HL-60 (cell line): ENCODE results near the gene PDE4A.

Source experiments
- DNase-seq, 2 experiments: peaks; one replicate each; pipeline ENCODE4 v3.0.0-alpha.2; 2010 to 2020; ENCODE audit warnings: low read depth in 1 of 2, low spot score in 1 of 2
- H3K27ac ChIP-seq: fragments of 250-450 bp; sonication (Bioruptor Pico); replicated peaks from 2 replicates; pipeline ENCODE4 v1.5.1; 2020; ENCODE audit warnings: mild to moderate bottlenecking, moderate library complexity
- H3K27me3 ChIP-seq: fragments of 250-450 bp; sonication (Bioruptor Pico); 2 replicates; pipeline ENCODE4 v1.5.1; 2021; ENCODE audit warnings: mild to moderate bottlenecking, moderate library complexity; ENCODE audit not compliant: insufficient read depth, poor library complexity, severe bottlenecking
- H3K4me3 ChIP-seq: replicated peaks from 2 replicates; pipeline ENCODE4 v1.5.1; 2011; ENCODE audit warnings: mild to moderate bottlenecking, control low read depth, low read length; ENCODE audit not compliant: insufficient read depth
- GABPA ChIP-seq: IDR thresholded peaks from 2 replicates; pipeline ENCODE4 v1.6.1; 2012; ENCODE audit warnings: low read depth
- POLR2AphosphoS5 ChIP-seq: IDR thresholded peaks from 2 replicates; pipeline ENCODE4 v1.6.1; 2012; ENCODE audit warnings: low read depth
- SPI1 ChIP-seq: IDR thresholded peaks from 2 replicates; pipeline ENCODE4 v1.6.1; 2012; ENCODE audit warnings: low read depth, mild to moderate bottlenecking, borderline replicate concordance
- TF ChIP-seq, protein P1 (sequence below): IDR thresholded peaks from one replicate; pipeline ENCODE4 v1.5.1; 2011; ENCODE audit warnings: low read length, control low read depth, inconsistent platforms; ENCODE audit not compliant: insufficient read depth
- TF ChIP-seq, protein P2 (sequence below): IDR thresholded peaks from 2 replicates; pipeline ENCODE4 v1.6.1; 2012; ENCODE audit warnings: low read depth; ENCODE audit not compliant: insufficient replicate concordance

Gene PDE4A

DNA sequence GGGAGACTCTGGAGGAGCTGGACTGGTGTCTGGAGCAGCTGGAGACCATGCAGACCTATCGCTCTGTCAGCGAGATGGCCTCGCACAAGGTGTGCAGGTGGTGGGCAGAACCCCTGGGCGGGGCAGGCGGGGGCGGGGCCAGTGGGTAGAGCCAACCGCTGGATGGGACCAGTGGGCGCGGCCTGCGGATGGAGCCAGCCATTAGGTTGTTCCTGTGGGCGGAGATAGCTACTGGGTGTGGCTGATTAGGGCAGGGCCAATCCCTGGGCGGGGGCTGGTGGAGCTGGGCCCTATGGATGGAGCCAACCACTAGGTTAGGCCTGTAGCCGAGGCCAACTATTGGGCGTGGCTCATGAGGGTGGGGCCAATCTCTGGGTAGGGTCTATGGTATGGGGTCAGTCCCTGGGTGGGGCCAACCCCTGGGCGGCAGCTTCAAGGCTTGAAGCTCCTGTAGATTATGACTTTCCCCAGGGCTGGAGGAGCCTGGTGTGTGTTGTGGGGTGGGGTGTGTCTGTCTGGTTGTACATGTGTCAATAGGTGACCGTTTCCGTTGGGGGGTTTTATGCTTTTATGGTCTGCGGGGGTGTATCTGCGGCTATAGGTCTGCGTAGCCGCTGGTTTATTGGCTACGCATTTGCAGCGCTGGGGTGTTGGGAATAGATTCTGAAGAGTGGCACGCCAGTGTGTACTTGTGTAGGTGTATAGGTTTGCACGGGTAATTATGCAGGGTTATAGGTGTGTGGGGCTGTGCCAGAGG, 30.7 kb downstream of the PDE4A start:
- no peak overlapping the region for H3K4me3 ChIP-seq
- H3K27me3 ChIP-seq, result peaks cover 11% of the 10 kb centered on the region
- H3K27ac ChIP-seq, result no peak overlapping the region
- DNase-seq, result no peak
- TF ChIP-seq, protein P1, sequence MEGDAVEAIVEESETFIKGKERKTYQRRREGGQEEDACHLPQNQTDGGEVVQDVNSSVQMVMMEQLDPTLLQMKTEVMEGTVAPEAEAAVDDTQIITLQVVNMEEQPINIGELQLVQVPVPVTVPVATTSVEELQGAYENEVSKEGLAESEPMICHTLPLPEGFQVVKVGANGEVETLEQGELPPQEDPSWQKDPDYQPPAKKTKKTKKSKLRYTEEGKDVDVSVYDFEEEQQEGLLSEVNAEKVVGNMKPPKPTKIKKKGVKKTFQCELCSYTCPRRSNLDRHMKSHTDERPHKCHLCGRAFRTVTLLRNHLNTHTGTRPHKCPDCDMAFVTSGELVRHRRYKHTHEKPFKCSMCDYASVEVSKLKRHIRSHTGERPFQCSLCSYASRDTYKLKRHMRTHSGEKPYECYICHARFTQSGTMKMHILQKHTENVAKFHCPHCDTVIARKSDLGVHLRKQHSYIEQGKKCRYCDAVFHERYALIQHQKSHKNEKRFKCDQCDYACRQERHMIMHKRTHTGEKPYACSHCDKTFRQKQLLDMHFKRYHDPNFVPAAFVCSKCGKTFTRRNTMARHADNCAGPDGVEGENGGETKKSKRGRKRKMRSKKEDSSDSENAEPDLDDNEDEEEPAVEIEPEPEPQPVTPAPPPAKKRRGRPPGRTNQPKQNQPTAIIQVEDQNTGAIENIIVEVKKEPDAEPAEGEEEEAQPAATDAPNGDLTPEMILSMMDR, result no peak
- TF ChIP-seq GABPA, result no peak
- TF ChIP-seq SPI1, result no peak
- TF ChIP-seq, protein P2, sequence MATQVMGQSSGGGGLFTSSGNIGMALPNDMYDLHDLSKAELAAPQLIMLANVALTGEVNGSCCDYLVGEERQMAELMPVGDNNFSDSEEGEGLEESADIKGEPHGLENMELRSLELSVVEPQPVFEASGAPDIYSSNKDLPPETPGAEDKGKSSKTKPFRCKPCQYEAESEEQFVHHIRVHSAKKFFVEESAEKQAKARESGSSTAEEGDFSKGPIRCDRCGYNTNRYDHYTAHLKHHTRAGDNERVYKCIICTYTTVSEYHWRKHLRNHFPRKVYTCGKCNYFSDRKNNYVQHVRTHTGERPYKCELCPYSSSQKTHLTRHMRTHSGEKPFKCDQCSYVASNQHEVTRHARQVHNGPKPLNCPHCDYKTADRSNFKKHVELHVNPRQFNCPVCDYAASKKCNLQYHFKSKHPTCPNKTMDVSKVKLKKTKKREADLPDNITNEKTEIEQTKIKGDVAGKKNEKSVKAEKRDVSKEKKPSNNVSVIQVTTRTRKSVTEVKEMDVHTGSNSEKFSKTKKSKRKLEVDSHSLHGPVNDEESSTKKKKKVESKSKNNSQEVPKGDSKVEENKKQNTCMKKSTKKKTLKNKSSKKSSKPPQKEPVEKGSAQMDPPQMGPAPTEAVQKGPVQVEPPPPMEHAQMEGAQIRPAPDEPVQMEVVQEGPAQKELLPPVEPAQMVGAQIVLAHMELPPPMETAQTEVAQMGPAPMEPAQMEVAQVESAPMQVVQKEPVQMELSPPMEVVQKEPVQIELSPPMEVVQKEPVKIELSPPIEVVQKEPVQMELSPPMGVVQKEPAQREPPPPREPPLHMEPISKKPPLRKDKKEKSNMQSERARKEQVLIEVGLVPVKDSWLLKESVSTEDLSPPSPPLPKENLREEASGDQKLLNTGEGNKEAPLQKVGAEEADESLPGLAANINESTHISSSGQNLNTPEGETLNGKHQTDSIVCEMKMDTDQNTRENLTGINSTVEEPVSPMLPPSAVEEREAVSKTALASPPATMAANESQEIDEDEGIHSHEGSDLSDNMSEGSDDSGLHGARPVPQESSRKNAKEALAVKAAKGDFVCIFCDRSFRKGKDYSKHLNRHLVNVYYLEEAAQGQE, result no peak
- TF ChIP-seq POLR2AphosphoS5, result no peak

DNA sequence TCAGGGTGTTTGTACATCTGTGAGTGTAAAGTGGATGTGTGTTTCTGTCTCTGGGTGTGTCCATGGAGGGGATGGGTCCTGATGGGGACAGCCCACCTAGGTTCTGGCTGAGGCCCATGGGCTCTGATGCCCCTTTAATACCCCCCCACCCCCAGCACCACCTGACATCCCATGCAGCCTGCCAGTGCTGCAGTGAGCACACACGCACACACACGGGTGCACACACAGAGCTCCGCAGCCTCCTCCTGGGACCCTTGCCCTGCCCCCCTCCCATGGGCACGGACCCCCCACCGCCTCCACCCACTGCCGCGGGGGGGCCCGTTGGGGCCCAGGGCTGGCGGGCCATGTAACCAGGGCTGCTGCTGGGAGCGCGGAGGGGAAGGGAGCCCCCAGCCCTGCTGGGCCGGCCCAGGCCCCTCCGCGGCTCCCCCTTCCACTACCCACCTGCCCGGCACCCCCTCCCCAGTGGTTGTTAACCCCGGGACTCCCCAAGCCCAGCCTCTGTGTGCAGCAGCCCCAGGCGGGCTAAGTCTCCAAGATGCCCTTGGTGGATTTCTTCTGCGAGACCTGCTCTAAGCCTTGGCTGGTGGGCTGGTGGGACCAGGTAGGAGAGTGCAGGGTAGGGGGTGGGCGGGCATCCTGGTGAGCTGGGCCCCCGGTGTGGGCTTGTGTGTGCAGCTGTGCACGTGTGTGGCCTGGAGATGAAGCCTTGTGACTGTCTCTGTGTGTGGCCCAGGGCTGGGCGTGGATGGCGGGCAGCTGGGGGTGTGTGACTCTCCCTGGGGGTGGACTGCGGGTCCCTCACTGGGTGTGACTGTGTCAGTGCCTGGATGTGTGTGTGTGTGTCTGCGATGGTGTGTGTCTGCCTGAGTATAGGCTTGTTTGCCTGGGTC, 32.6 kb downstream of the PDE4A start:
- DNase-seq, result no peak
- TF ChIP-seq, protein P2, result no peak
- TF ChIP-seq, protein P1, result no peak
- TF ChIP-seq GABPA, result no peak
- no peak overlapping the region for H3K4me3 ChIP-seq
- H3K27me3 ChIP-seq, result peaks cover 11% of the 10 kb centered on the region
- no peak overlapping the region for H3K27ac ChIP-seq

DNA sequence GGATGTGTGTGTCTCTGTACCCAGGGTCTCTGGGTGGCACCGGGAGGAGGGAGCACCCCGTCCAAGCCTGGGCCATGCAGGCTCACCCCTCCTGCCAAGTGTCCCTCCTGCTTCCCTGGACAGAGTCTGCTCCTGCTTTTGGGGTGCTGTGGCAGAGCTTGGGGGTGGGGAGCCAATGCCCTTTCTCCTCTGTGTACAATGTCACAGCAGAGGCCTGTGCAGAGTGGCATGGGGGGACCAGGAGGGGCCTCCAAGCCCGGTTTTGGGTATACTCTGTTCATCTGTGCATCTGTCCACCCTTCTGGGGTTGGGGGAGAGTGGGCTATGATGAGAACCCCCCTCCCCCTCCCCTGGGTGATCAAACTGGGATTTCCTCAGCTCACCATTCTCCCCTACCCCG, 33.5 kb downstream of the PDE4A start:
- Histone ChIP-seq H3K27ac (no peak overlapping the region), H3K4me3 (no peak overlapping the region)

More for the DNA sequence above, 33.5 kb downstream of the PDE4A start:
- TF ChIP-seq, protein P2, result no peak
- TF ChIP-seq SPI1, result no peak
- TF ChIP-seq, protein P1, result no peak
- TF ChIP-seq GABPA, result no peak
- TF ChIP-seq POLR2AphosphoS5, result no peak
- H3K27me3 ChIP-seq, result peaks cover 11% of the 10 kb centered on the region
- DNase-seq, result no peak
